ENCODE measurements around the gene MRPS34. TPM values are rescaled to one million over a fixed set of nuclear protein-coding genes. Genes with fewer than 3 reads are reported as not detected.

Gene MRPS34
- total and polyA plus RNA-seq, 10 of the 15 experiments (the other 5 are each of a cell fraction or from before 2014, with no cell fraction given): 3.6 to 285 (median 147) TPM

GRCh38 chr16:1746693-1747195, 26.2 kb downstream of the MRPS34 start:
- H3K9ac ChIP-seq (ENCODE audit: control insufficient read depth, insufficient read depth, low read length): no peak overlapping the region
- ChIA-PET CTCF (no interaction called here), RAD21 (ENCODE audit: unreplicated experiment) (no interaction called here), SMC1A (ENCODE audit: uncharacterized antibody, unreplicated experiment) (no interaction called here), POLR2A (no interaction called here)
- no peak overlapping the region for H2AFZ ChIP-seq (ENCODE audit: control insufficient read depth, low read depth, low read length)
- FAIRE-seq: no peak
- H3K4me3 ChIP-seq: no peak overlapping the region
- in situ Hi-C loops (cut with MboI) (no loop called here), intact Hi-C loops (cut with micrococcal nuclease; ENCODE audit: unreplicated experiment) (no loop called here)
- H3K27ac ChIP-seq (ENCODE audit: control insufficient read depth, insufficient read depth): no peak overlapping the region
- no peaks in the 10 kb centered on the region for H3K9me3 ChIP-seq (replicated peaks; ENCODE audit: control insufficient read depth, insufficient read depth, low read length)
- no peak overlapping the region for H3K4me2 ChIP-seq (ENCODE audit: control insufficient read depth, insufficient read depth)
- DNase-seq (ENCODE audit: low read depth, low spot score): no peak
- no peaks in the 10 kb centered on the region for H4K20me1 ChIP-seq (ENCODE audit: control insufficient read depth, insufficient read depth)
- no peaks in the 10 kb centered on the region for H3K79me2 ChIP-seq (ENCODE audit: control insufficient read depth, insufficient read depth, low read length)
- H3K36me3 ChIP-seq (ENCODE audit: control insufficient read depth in 2 of 2, insufficient read depth in 2 of 2, low read length in 1 of 2): peaks cover 7 to 13% of the 10 kb centered on the region in 2 experiments
- H3K27me3 ChIP-seq (replicated peaks in 1 of 2; ENCODE audit: control insufficient read depth in 2 of 2, insufficient read depth in 2 of 2, low read length in 1 of 2): no peaks in the 10 kb centered on the region
- no peak for ATAC-seq
- H3K4me1 ChIP-seq (ENCODE audit: control insufficient read depth, insufficient read depth, low read length): no peaks in the 10 kb centered on the region
- BruUV-seq (replicated peaks): no TSS peak
- WGBS (ENCODE audit: insufficient coverage, insufficient replicate concordance, low lambda C conversion rate, missing lambda C conversion rate): 98% methylated on average over 30 of the region's 31 CpGs
- TF ChIP-seq MAX (IDR thresholded peaks at IDR 0.05; ENCODE audit: low read depth, low read length) (no peak), SUPT20H (IDR thresholded peaks at IDR 0.05; ENCODE audit: borderline replicate concordance, control insufficient read depth, low read depth, low read length) (no peak), KAT2A (conservative IDR thresholded peaks at IDR 0.05; ENCODE audit: control insufficient read depth, low read depth, low read length) (no peak), IRF5 (IDR thresholded peaks at IDR 0.05; ENCODE audit: borderline replicate concordance) (no peak), ZNF24 (IDR thresholded peaks at IDR 0.05) (no peak), IKZF2 (IDR thresholded peaks at IDR 0.05) (no peak), MEF2A (IDR thresholded peaks at IDR 0.05; ENCODE audit: insufficient read depth, low read depth, low read length) (no peak), IKZF1 (conservative IDR thresholded peaks at IDR 0.05) (no peak), ZZZ3 (IDR thresholded peaks at IDR 0.05; ENCODE audit: control insufficient read depth, insufficient read length, low read depth) (no peak), RELA (IDR thresholded peaks at IDR 0.05; ENCODE audit: borderline replicate concordance, partially characterized antibody) (no peak), HDAC6 (IDR thresholded peaks at IDR 0.05; ENCODE audit: unreplicated experiment) (no peak), POLR2AphosphoS5 (IDR thresholded peaks at IDR 0.05; ENCODE audit: low read length) (no peak), ELK1 (IDR thresholded peaks at IDR 0.05; ENCODE audit: low read depth, low read length) (no peak), SIX5 (IDR thresholded peaks at IDR 0.05; ENCODE audit: low read depth, low read length, severe bottlenecking) (no peak), ESRRA (IDR thresholded peaks at IDR 0.05; ENCODE audit: low read length) (no peak), TCF3 (IDR thresholded peaks at IDR 0.05; ENCODE audit: borderline replicate concordance, insufficient read depth, low read depth, low read length) (no peak), NKRF (conservative IDR thresholded peaks at IDR 0.05) (no peak)

Measured in GM12878 (cell line).